Measurements from ENCODE around the gene HSPD1.
A peak's percentile ranks its signal among the peaks of the same experiment; 100 is the strongest.

Gene HSPD1

GRCh38 chr2:197499594-197500502 lies at the start of gene HSPD1, which contains the start of gene HSPE1:
Gene HSPD1, minus strand, starts transcription at chr2:197499840. Its CDS starts 992 bp downstream, at chr2:197498848.
Gene HSPE1, plus strand, starts transcription at chr2:197500379. Its CDS starts 58 bp downstream, at chr2:197500437.
- Histone ChIP-seq H3K4me3 (ENCODE audit: low read length) (peak within 1 kb of the TSS; percentile 83), H3K9ac (ENCODE audit: low read length) (peak within 1 kb of the TSS; percentile 78), H3K4me1 (ENCODE audit: control insufficient read depth, insufficient read depth, low read length) (peaks cover 9% of the 10 kb centered on the region), H3K27ac (ENCODE audit: low read depth, low read length) (peak within 1 kb of the TSS; percentile 90), H3K27me3 (ENCODE audit: control insufficient read depth, insufficient read depth, low read length) (no peaks in the 10 kb centered on the region), H3K36me3 (ENCODE audit: control insufficient read depth, insufficient read depth, low read length) (peaks cover 14% of the 10 kb centered on the region)

DNA sequence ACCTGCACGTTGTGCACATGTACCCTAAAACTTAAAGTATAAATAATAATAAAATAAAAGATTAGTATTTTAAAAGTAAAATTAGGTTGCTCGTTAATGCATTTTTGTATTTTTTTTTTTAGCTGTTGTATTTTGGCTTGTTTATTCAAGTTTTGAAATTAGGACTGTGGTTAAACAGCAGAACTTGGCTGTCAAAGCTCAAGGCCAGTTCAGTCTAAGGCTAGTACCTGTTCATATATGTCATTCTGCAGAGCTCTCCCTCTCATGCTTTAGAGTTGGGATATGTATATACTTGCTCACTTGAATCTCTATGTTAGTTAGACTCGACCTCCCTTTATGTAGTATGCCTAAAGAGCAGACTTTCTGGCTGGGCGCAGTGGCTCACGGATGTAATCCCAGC lies 48.9 kb upstream of the HSPD1 start:
- no peak overlapping the region for H3K4me3 ChIP-seq (ENCODE audit: low read length)
- H3K9ac ChIP-seq (ENCODE audit: low read length): no peak overlapping the region
- H3K36me3 ChIP-seq (ENCODE audit: control insufficient read depth, insufficient read depth, low read length): peaks cover 4% of the 10 kb centered on the region
- no peaks in the 10 kb centered on the region for H3K27me3 ChIP-seq (ENCODE audit: control insufficient read depth, insufficient read depth, low read length)
- no peak overlapping the region for H3K27ac ChIP-seq (ENCODE audit: low read depth, low read length)
- no peaks in the 10 kb centered on the region for H3K4me1 ChIP-seq (ENCODE audit: control insufficient read depth, insufficient read depth, low read length)

- Histone ChIP-seq H3K27me3 (ENCODE audit: control insufficient read depth, insufficient read depth, low read length) (no peaks in the 10 kb centered on the region), H3K36me3 (ENCODE audit: control insufficient read depth, insufficient read depth, low read length) (peaks cover 4% of the 10 kb centered on the region), H3K9ac (ENCODE audit: low read length) (no peak overlapping the region), H3K4me1 (ENCODE audit: control insufficient read depth, insufficient read depth, low read length) (no peaks in the 10 kb centered on the region), H3K27ac (ENCODE audit: low read depth, low read length) (no peak overlapping the region), H3K4me3 (ENCODE audit: low read length) (no peak overlapping the region)
Observed at GRCh38 chr2:197547163-197547900, 47.7 kb upstream of the HSPD1 start.

- H3K36me3 ChIP-seq (ENCODE audit: control insufficient read depth, insufficient read depth, low read length): peaks cover 4% of the 10 kb centered on the region
Observed at GRCh38 chr2:197543206-197543605, 43.6 kb upstream of the HSPD1 start.

DNA sequence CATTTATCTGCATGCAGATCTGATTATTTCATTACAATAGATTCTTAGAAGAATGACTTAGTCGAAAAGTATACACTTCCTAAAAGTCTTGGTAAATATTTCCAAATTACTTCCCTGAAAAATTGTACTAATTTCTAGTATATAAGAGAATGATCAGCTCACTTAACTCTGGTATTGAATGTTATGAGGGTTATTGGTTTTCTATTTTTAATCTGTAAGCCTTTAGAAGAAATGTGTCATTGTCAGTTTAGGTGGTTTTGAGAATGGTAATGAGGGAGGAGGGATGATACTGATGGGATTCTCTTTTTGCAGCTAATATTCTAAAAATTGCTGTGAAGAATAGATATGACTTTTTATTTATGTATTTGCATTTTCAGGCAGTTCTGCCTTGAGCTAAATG lies 40.1 kb upstream of the HSPD1 start:
- H3K36me3 ChIP-seq (ENCODE audit: control insufficient read depth, insufficient read depth, low read length): peaks cover 7% of the 10 kb centered on the region

More at GRCh38 chr2:197543206-197543605, 43.6 kb upstream of the HSPD1 start:
- Histone ChIP-seq H3K9ac (ENCODE audit: low read length) (no peak overlapping the region), H3K4me1 (ENCODE audit: control insufficient read depth, insufficient read depth, low read length) (no peaks in the 10 kb centered on the region), H3K4me3 (ENCODE audit: low read length) (no peak overlapping the region), H3K27me3 (ENCODE audit: control insufficient read depth, insufficient read depth, low read length) (no peaks in the 10 kb centered on the region), H3K27ac (ENCODE audit: low read depth, low read length) (no peak overlapping the region)

DNA sequence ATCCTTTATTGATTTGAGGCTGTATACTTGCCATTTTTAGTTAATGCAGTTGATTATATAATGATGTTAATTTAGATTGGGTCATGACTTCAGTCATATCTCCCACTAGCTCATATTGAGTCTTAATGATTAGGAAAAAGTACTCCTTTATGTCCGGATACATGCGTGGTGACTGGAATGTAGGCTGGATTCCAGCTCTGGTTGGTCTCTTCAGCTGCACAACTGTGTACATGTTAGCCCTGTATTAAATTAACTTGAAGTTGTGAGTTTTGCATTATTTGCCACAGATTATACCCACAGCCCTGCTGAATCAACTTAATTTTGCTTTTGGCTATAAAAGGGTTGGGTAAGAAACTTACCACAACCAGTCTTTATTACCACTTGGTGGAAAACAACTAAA lies 38.8 kb upstream of the HSPD1 start:
- Histone ChIP-seq H3K36me3 (ENCODE audit: control insufficient read depth, insufficient read depth, low read length) (peaks cover 6% of the 10 kb centered on the region), H3K4me3 (ENCODE audit: low read length) (no peak overlapping the region)

More for the DNA sequence above, 40.1 kb upstream of the HSPD1 start:
- Histone ChIP-seq H3K27ac (ENCODE audit: low read depth, low read length) (no peak overlapping the region), H3K4me3 (ENCODE audit: low read length) (no peak overlapping the region), H3K27me3 (ENCODE audit: control insufficient read depth, insufficient read depth, low read length) (no peaks in the 10 kb centered on the region), H3K4me1 (ENCODE audit: control insufficient read depth, insufficient read depth, low read length) (no peaks in the 10 kb centered on the region), H3K9ac (ENCODE audit: low read length) (no peak overlapping the region)

DNA sequence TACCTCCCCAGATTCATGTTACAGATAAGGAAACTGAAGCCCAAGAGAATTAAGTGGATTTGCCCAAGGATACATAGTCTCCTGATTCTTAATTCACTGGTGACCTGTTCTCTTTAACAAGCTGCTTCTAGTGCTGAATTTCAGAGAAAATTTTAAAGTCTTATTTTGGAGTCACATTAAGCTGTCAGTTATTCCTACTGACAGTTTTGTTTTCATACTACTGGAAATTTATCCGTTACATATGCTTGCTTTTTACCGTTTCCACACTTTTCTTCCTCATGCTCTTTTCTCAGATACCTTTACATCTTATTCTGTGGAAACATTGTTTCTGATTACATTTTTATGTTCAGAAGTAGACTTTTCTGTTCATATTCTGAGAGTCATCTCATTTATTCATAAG lies 17.5 kb upstream of the HSPD1 start:
- H3K4me3 ChIP-seq (ENCODE audit: low read length): peak overlapping the region; percentile 81
- no peaks in the 10 kb centered on the region for H3K27me3 ChIP-seq (ENCODE audit: control insufficient read depth, insufficient read depth, low read length)
- no peak overlapping the region for H3K9ac ChIP-seq (ENCODE audit: low read length)
- no peaks in the 10 kb centered on the region for H3K36me3 ChIP-seq (ENCODE audit: control insufficient read depth, insufficient read depth, low read length)
- peaks cover 9% of the 10 kb centered on the region for H3K4me1 ChIP-seq (ENCODE audit: control insufficient read depth, insufficient read depth, low read length)
- H3K27ac ChIP-seq (ENCODE audit: low read depth, low read length): no peak overlapping the region

More for the DNA sequence above, 38.8 kb upstream of the HSPD1 start:
- Histone ChIP-seq H3K4me1 (ENCODE audit: control insufficient read depth, insufficient read depth, low read length) (no peaks in the 10 kb centered on the region), H3K27me3 (ENCODE audit: control insufficient read depth, insufficient read depth, low read length) (no peaks in the 10 kb centered on the region), H3K27ac (ENCODE audit: low read depth, low read length) (no peak overlapping the region), H3K9ac (ENCODE audit: low read length) (no peak overlapping the region)

GRCh38 chr2:197516393-197516761 lies 16.7 kb upstream of the HSPD1 start:
- peaks cover 9% of the 10 kb centered on the region for H3K4me1 ChIP-seq (ENCODE audit: control insufficient read depth, insufficient read depth, low read length)
- no peaks in the 10 kb centered on the region for H3K36me3 ChIP-seq (ENCODE audit: control insufficient read depth, insufficient read depth, low read length)
- H3K27me3 ChIP-seq (ENCODE audit: control insufficient read depth, insufficient read depth, low read length): no peaks in the 10 kb centered on the region
- H3K4me3 ChIP-seq (ENCODE audit: low read length): peak overlapping the region; percentile 81
- H3K27ac ChIP-seq (ENCODE audit: low read depth, low read length): peak overlapping the region; percentile 91
- H3K9ac ChIP-seq (ENCODE audit: low read length): peak overlapping the region; percentile 93

DNA sequence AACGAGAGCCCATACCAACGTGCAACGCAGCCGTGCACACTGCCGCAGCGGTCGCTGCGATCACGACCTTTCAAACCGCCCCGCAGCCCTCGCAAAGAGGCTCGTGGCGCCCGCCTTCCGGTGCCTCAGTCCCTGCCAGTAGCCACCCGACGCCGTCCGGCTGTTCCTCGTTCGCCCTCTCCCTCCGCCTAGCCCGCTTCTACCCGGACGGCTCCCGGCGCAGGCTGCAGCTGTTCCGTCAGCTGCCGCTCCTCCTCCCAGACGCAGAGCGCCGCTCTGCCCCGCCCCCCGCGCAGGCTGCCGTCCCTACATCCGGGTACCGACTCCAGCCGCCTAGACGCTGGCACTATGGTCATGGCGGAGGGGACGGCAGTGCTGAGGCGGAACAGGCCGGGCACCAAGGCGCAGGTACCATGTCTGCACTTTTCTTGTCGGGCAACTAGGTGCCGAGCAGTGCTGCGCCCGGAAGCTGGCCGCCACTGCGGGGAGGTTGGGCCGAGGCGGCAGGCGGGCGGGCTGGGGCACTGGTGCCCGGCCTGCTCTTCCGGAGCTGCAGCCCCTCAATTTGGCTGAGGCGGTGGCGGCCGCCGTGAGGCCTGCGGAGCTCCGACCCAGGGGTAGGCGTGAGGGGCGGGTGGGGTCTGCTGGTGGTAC lies 16.2 kb upstream of the HSPD1 start, which contains the start of gene MOB4:
Gene MOB4, plus strand, starts transcription at position 328 of the 654 bp plus-strand sequence. Its CDS starts 21 bp downstream, at position 349.
- H3K27me3 ChIP-seq (ENCODE audit: control insufficient read depth, insufficient read depth, low read length): no peaks in the 10 kb centered on the region
- peaks cover 9% of the 10 kb centered on the region for H3K4me1 ChIP-seq (ENCODE audit: control insufficient read depth, insufficient read depth, low read length)
- H3K9ac ChIP-seq (ENCODE audit: low read length): peak within 1 kb of the TSS; percentile 93
- peak within 1 kb of the TSS; percentile 91 for H3K27ac ChIP-seq (ENCODE audit: low read depth, low read length)
- H3K4me3 ChIP-seq (ENCODE audit: low read length): peak within 1 kb of the TSS; percentile 81
- H3K36me3 ChIP-seq (ENCODE audit: control insufficient read depth, insufficient read depth, low read length): no peaks in the 10 kb centered on the region

- H3K36me3 ChIP-seq (ENCODE audit: control insufficient read depth, insufficient read depth, low read length): no peaks in the 10 kb centered on the region
- peak overlapping the region; percentile 81 for H3K4me3 ChIP-seq (ENCODE audit: low read length)
- H3K27me3 ChIP-seq (ENCODE audit: control insufficient read depth, insufficient read depth, low read length): no peaks in the 10 kb centered on the region
- H3K9ac ChIP-seq (ENCODE audit: low read length): peak overlapping the region; percentile 47
- H3K27ac ChIP-seq (ENCODE audit: low read depth, low read length): peak overlapping the region; percentile 91
- peaks cover 9% of the 10 kb centered on the region for H3K4me1 ChIP-seq (ENCODE audit: control insufficient read depth, insufficient read depth, low read length)
Observed at GRCh38 chr2:197515315-197515738, 15.7 kb upstream of the HSPD1 start.

DNA sequence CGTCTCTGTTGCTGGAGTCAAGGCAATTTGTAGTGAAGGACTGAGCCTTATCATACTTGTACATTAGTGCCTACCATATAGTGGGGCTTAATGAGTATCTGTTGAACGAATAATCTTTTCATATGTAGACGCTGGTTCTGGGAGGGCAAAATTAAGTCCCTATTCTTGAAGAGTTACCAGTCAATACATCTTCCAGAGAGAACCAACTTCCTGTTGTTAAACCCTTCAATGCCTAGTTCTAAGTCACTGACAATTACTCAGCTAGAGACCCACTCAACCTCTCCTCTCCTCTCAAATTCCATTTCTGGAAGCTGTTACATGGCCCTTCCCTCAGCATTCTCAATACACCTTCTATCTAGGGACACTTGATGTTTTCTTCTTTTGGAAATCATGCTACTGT lies 15.1 kb upstream of the HSPD1 start:
- peak overlapping the region; percentile 91 for H3K27ac ChIP-seq (ENCODE audit: low read depth, low read length)
- peak overlapping the region; percentile 81 for H3K4me3 ChIP-seq (ENCODE audit: low read length)
- H3K4me1 ChIP-seq (ENCODE audit: control insufficient read depth, insufficient read depth, low read length): peaks cover 9% of the 10 kb centered on the region
- H3K9ac ChIP-seq (ENCODE audit: low read length): no peak overlapping the region
- H3K27me3 ChIP-seq (ENCODE audit: control insufficient read depth, insufficient read depth, low read length): no peaks in the 10 kb centered on the region
- no peaks in the 10 kb centered on the region for H3K36me3 ChIP-seq (ENCODE audit: control insufficient read depth, insufficient read depth, low read length)

- H3K36me3 ChIP-seq (ENCODE audit: control insufficient read depth, insufficient read depth, low read length): no peaks in the 10 kb centered on the region
- no peak overlapping the region for H3K27ac ChIP-seq (ENCODE audit: low read depth, low read length)
- no peaks in the 10 kb centered on the region for H3K27me3 ChIP-seq (ENCODE audit: control insufficient read depth, insufficient read depth, low read length)
- no peak overlapping the region for H3K9ac ChIP-seq (ENCODE audit: low read length)
- H3K4me1 ChIP-seq (ENCODE audit: control insufficient read depth, insufficient read depth, low read length): peaks cover 9% of the 10 kb centered on the region
- no peak overlapping the region for H3K4me3 ChIP-seq (ENCODE audit: low read length)
Observed at GRCh38 chr2:197513915-197514314, 14.3 kb upstream of the HSPD1 start.
